H1 (cell line): ENCODE data around the gene TFF2. TPM values are rescaled to one million over a fixed set of nuclear protein-coding genes. Genes with fewer than 3 reads are reported as not detected.

Source experiments
- SUZ12 ChIP-seq: fragments of 200-600 bp; sonication (generic); IDR thresholded peaks from 2 replicates; pipeline ENCODE4 v1.6.1; 2012; ENCODE audit warnings: mild to moderate bottlenecking, inconsistent platforms, low read length, moderate library complexity, mixed read lengths
- TAF1 ChIP-seq: IDR thresholded peaks from 2 replicates; pipeline ENCODE4 v1.6.1; 2011; ENCODE audit warnings: mild to moderate bottlenecking, low read depth, low read length
- polyA plus RNA-seq, 7 experiments: library from polyadenylated mRNA; depleted of rRNA in 3 of 7; stranded (reverse) in 5 of 7; unstranded in 2 of 7; fragments of >200 nt in 5 of 7; fragments of 200-250 nt in 2 of 7; gene quantifications; 1 replicate in 5 of 7; 2 replicates in 1 of 7; 4 replicates in 1 of 7; pipeline versions ENCODE4 v1.2.1 to v1.2.3, GENCODE V29; 2011 to 2013; ENCODE audit warnings: missing spikeins in 2 of 7, mixed read lengths in 2 of 7
- total RNA-seq: library from RNA; stranded (reverse); fragmentation: NEBNext Ultra II Directional; extraction: Animal tissue kit (Norgen Biotek cat#: 25700); gene quantifications from 2 replicates; pipeline ENCODE4 v1.2.1, GENCODE V29; 2021

Gene TFF2
- total and polyA plus RNA-seq, 2 of the 8 experiments (the other 6 are each of a cell fraction or from before 2014, with no cell fraction given), result not detected

DNA sequence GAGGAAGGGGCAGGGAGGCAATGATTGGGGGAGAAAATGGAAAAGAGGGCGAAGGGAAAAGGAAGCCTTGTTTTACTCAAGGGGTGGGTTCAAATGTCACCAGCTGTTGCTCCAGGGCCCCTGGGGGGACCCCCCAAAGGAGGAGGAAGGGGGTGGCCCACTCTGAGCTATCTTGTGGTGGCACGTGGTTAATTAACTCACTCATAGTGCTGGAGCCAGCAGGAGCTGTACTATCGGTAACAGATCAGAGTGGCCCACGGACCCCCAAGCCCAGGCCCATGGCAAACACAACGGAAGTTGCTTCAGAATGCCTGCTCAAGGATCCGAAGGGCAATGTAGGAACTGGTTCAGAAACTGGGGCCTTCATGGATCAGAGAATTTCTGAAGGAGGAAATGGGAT lies 7.2 kb downstream of the TFF2 start (continued):
- no peak for TF ChIP-seq TAF1
- no peak for TF ChIP-seq SUZ12
